IPS DF 19.7 (cell line): ENCODE measurements around the gene RECK.

Source experiments
- DNase-seq: peaks from one replicate; pipeline ENCODE4 v3.0.0-alpha.2; 2013; ENCODE audit warnings: low read depth, low spot score

The RECK gene

GRCh38 chr9:36138496-36138895 lies 101.8 kb downstream of the RECK start:
- DNase-seq = no peak

GRCh38 chr9:36138901-36139300 lies 102.2 kb downstream of the RECK start:
- DNase-seq = no peak

- DNase-seq = no peak
These were observed 103.7 kb downstream of the RECK start for GRCh38 chr9:36140086-36141084.

GRCh38 chr9:36141288-36141687 lies 104.6 kb downstream of the RECK start:
- DNase-seq = no peak

GRCh38 chr9:36141761-36142160 lies 105.0 kb downstream of the RECK start:
- DNase-seq = no peak

- no peak for DNase-seq
These were observed 106.0 kb downstream of the RECK start for GRCh38 chr9:36142510-36143244.

- no peak for DNase-seq
These were observed 106.5 kb downstream of the RECK start for GRCh38 chr9:36143245-36143641.

GRCh38 chr9:36144309-36145232 lies 107.9 kb downstream of the RECK start:
- DNase-seq = no peak

- DNase-seq = no peak
These were observed 109.3 kb downstream of the RECK start for GRCh38 chr9:36145970-36146369.

- no peak for DNase-seq
These were observed 109.9 kb downstream of the RECK start for GRCh38 chr9:36146651-36147050.

- DNase-seq = no peak
These were observed 110.9 kb downstream of the RECK start for GRCh38 chr9:36147441-36148175.

- no peak for DNase-seq
These were observed 111.8 kb downstream of the RECK start for GRCh38 chr9:36148311-36149051.

- DNase-seq = no peak
These were observed 112.5 kb downstream of the RECK start for GRCh38 chr9:36149197-36149596.

GRCh38 chr9:36150574-36151315 lies 114.0 kb downstream of the RECK start:
- DNase-seq = no peak

GRCh38 chr9:36151316-36152210 lies 114.8 kb downstream of the RECK start:
- no peak for DNase-seq

- no peak for DNase-seq
These were observed 116.2 kb downstream of the RECK start for GRCh38 chr9:36152741-36153438.

GRCh38 chr9:36153746-36154145 lies 117.0 kb downstream of the RECK start:
- DNase-seq = no peak
